Endothelial cell of umbilical vein (primary cell): ENCODE data around the gene MFSD1. TPM values are rescaled to one million over a fixed set of nuclear protein-coding genes. Genes with fewer than 3 reads are reported as not detected.

Source experiments
- BruUV-seq: library from RNA; stranded (reverse); fragments of 400-500 nt; replicated peaks from 2 replicates; lab custom pipeline; 2021; lab: Mats Ljungman, UMichigan
- CTCF ChIA-PET: fragments of 300-600, 350-600 bp; sonication (Branson Sonifier 250); formaldehyde crosslinking; loops from one replicate; lab custom pipeline; 2021; ENCODE audit warnings: antibody characterized with exemption, inconsistent platforms; lab: Charles Lee
- POLR2A ChIA-PET: fragments of 300-600, 350-600 bp; sonication (Branson Sonifier 250); formaldehyde crosslinking; loops from one replicate; lab custom pipeline; 2021; ENCODE audit warnings: antibody characterized with exemption, inconsistent platforms; lab: Charles Lee
- DNase-seq: peaks from one replicate; pipeline ENCODE4 v3.0.0-alpha.2; 2011; ENCODE audit warnings: low read depth, low spot score
- FAIRE-seq: peaks from 2 replicates; lab custom pipeline; 2011; peaks lifted over from hg19 to GRCh38; lab: Jason Lieb, UNC
- H2AFZ ChIP-seq: 2 replicates; pipeline ENCODE4 v1.6.0; 2012; ENCODE audit warnings: low read depth, low read length, control low read depth, inconsistent platforms
- H3K27ac ChIP-seq: 2 replicates; pipeline ENCODE4 v1.5.1; 2011; ENCODE audit warnings: low read depth, mild to moderate bottlenecking, control low read depth, low read length, moderate library complexity; ENCODE audit not compliant: insufficient read depth
- H3K27me3 ChIP-seq, 2 experiments: 2 replicates each; pipeline versions ENCODE4 v1.6.0 to v1.6.1; 2011; ENCODE audit warnings: low read length in 2 of 2, mixed read lengths in 1 of 2; ENCODE audit not compliant: control insufficient read depth in 2 of 2, insufficient read depth in 2 of 2
- H3K36me3 ChIP-seq, 2 experiments: 2 replicates in 1 of 2; 3 replicates in 1 of 2; pipeline ENCODE4 v1.5.1; 2011; ENCODE audit warnings: low read length in 2 of 2, mild to moderate bottlenecking in 1 of 2, moderate library complexity in 1 of 2; ENCODE audit not compliant: control insufficient read depth in 2 of 2, insufficient read depth in 2 of 2; ENCODE audit errors: extremely low read depth in 1 of 2
- H3K4me1 ChIP-seq: 3 replicates; pipeline ENCODE4 v1.5.1; 2011; ENCODE audit warnings: mild to moderate bottlenecking, low read length; ENCODE audit not compliant: control insufficient read depth, insufficient read depth; ENCODE audit errors: extremely low read depth
- H3K4me2 ChIP-seq: 2 replicates; pipeline ENCODE4 v1.6.1; 2011; ENCODE audit warnings: low read length, control low read depth, mixed read lengths; ENCODE audit not compliant: insufficient read depth
- H3K4me3 ChIP-seq, 3 experiments: fragments of 200-600 bp in 1 of 3; sonication (generic), shearing (Covaris generic) in 1 of 3; replicated peaks in 1 of 3; 2 replicates each; pipeline ENCODE4 v1.5.1; 2011 to 2016; ENCODE audit warnings: control low read depth in 3 of 3, low read length in 3 of 3, mild to moderate bottlenecking in 2 of 3, inconsistent platforms in 1 of 3, low read depth in 1 of 3, moderate library complexity in 1 of 3; ENCODE audit not compliant: insufficient read depth in 1 of 3
- H3K79me2 ChIP-seq: 2 replicates; pipeline ENCODE4 v1.6.0; 2012; ENCODE audit warnings: low read length, inconsistent platforms; ENCODE audit not compliant: control insufficient read depth, insufficient read depth
- H3K9ac ChIP-seq: replicated peaks from 2 replicates; pipeline ENCODE3; 2011; ENCODE audit warnings: low read length, control low read depth; ENCODE audit not compliant: insufficient read depth; ENCODE audit errors: extremely low read depth
- H3K9me1 ChIP-seq: replicated peaks from 3 replicates; pipeline ENCODE4 v1.6.0; 2011; ENCODE audit warnings: mild to moderate bottlenecking, low read length; ENCODE audit not compliant: control insufficient read depth, insufficient read depth; ENCODE audit errors: extremely low read depth
- H3K9me3 ChIP-seq: replicated peaks from 2 replicates; pipeline ENCODE4 v1.5.1; 2012; ENCODE audit warnings: low read length, inconsistent platforms; ENCODE audit not compliant: control insufficient read depth, insufficient read depth
- H4K20me1 ChIP-seq: replicated peaks from 2 replicates; pipeline ENCODE3; 2011; ENCODE audit warnings: mild to moderate bottlenecking, low read length; ENCODE audit not compliant: control insufficient read depth, insufficient read depth; ENCODE audit errors: extremely low read depth
- CTCF ChIP-seq, 2 donors: IDR thresholded peaks; 1 replicate in 1 of 2; 2 replicates in 1 of 2; pipeline ENCODE4 v1.5.1; 2011; ENCODE audit warnings: low read length in 2 of 2, mild to moderate bottlenecking in 2 of 2, moderate library complexity in 2 of 2, control low read depth in 1 of 2, inconsistent platforms in 1 of 2, low read depth in 1 of 2; ENCODE audit not compliant: insufficient read depth in 1 of 2; ENCODE audit errors: extremely low read depth in 1 of 2
- EZH2 ChIP-seq: IDR thresholded peaks from 2 replicates; pipeline ENCODE4 v1.6.1; 2012; ENCODE audit warnings: borderline replicate concordance, low read depth, mild to moderate bottlenecking, moderate library complexity, low read length, inconsistent platforms; ENCODE audit not compliant: severe bottlenecking
- FOS ChIP-seq: IDR thresholded peaks from 2 replicates; pipeline ENCODE4 v1.6.1; 2011; ENCODE audit warnings: mild to moderate bottlenecking, low read length, moderate library complexity, borderline replicate concordance; ENCODE audit not compliant: insufficient read depth
- GATA2 ChIP-seq: IDR thresholded peaks from 2 replicates; pipeline ENCODE4 v1.7.0; 2011; ENCODE audit warnings: low read depth, mild to moderate bottlenecking, moderate library complexity, mixed read lengths, low read length; ENCODE audit not compliant: insufficient read length, insufficient read depth
- JUN ChIP-seq: IDR thresholded peaks from 2 replicates; pipeline ENCODE4 v1.6.1; 2011; ENCODE audit warnings: borderline replicate concordance, low read depth; ENCODE audit not compliant: insufficient read length, insufficient read depth
- MAX ChIP-seq: IDR thresholded peaks from 2 replicates; pipeline ENCODE4 v1.6.1; 2011; ENCODE audit not compliant: insufficient read depth, insufficient read length
- MYC ChIP-seq: IDR thresholded peaks from one replicate; pipeline ENCODE4 v1.6.1; 2011; ENCODE audit warnings: mild to moderate bottlenecking, low read depth, low read length
- POLR2A ChIP-seq: IDR thresholded peaks from 2 replicates; pipeline ENCODE4 v1.6.1; 2012; ENCODE audit warnings: low read depth, mild to moderate bottlenecking, control low read depth, low read length
- POLR2AphosphoS5 ChIP-seq: IDR thresholded peaks from 2 replicates; pipeline ENCODE4 v1.6.1; 2012; ENCODE audit warnings: low read depth, mild to moderate bottlenecking, control low read depth, low read length, moderate library complexity; ENCODE audit not compliant: insufficient read depth
- dilution Hi-C: fragments of 300-500 bp; cut with MboI; formaldehyde crosslinking; loops from one replicate; pipeline ENCODE4 v1.15.0; 2019; ENCODE audit warnings: low sequenced_read_pairs; ENCODE audit not compliant: extremely low pct_ligation_motif_present
- intact Hi-C: fragments of 100-400 bp; cut with micrococcal nuclease; formaldehyde crosslinking; loops from one replicate; pipeline ENCODE4 v1.10.0; 2022
- polyA plus RNA-seq, 4 experiments: library from polyadenylated mRNA; depleted of rRNA in 3 of 4; stranded (reverse) in 3 of 4; unstranded in 1 of 4; fragments of >200 nt; gene quantifications; 2 replicates each; pipeline versions ENCODE4 v1.2.1 to v1.2.3, GENCODE V29; 2011 to 2012; ENCODE audit warnings: missing spikeins in 1 of 4
- total RNA-seq: library from RNA; stranded (reverse); gene quantifications from 2 replicates; pipeline ENCODE4 v1.2.3, GENCODE V29; 2021

Gene MFSD1
- total and polyA plus RNA-seq, 2 donors (not counting 3 experiments of a cell fraction or from before 2014, with no cell fraction given): 38.2 to 65.1 TPM

- TF ChIP-seq MYC (no peak), POLR2AphosphoS5 (no peak), GATA2 (no peak), JUN (no peak), EZH2 (no peak), POLR2A (no peak), CTCF (IDR thresholded peaks at IDR 0.05; ENCODE audit: extremely low read depth in 1 of 2, insufficient read depth in 1 of 2, low read depth in 1 of 2, low read length in 2 of 2) (no peak), MAX (no peak), FOS (no peak)
- intact Hi-C loops: no loop called here
- BruUV-seq: no TSS peak
- H3K9me1 ChIP-seq: no peaks in the 10 kb centered on the region
- H4K20me1 ChIP-seq: no peaks in the 10 kb centered on the region
- POLR2A ChIA-PET: no interaction called here
- H3K79me2 ChIP-seq: no peaks in the 10 kb centered on the region
- peaks cover 21% of the 10 kb centered on the region for H3K4me1 ChIP-seq
- H3K9me3 ChIP-seq: no peaks in the 10 kb centered on the region
- H3K27ac ChIP-seq: no peak overlapping the region
- H3K4me3 ChIP-seq: no peak overlapping the region
- CTCF ChIA-PET: interaction anchor here (0.7 to 1.8 kb wide), 2 partner anchors 11 to 44 kb away, joined by 4 to 5 read pairs; no protein-coding TSS in a partner anchor
- no peak overlapping the region for H3K4me2 ChIP-seq
- DNase-seq (no peak), FAIRE-seq (no peak)
- no peak overlapping the region for H3K9ac ChIP-seq
- no peaks in the 10 kb centered on the region for H3K36me3 ChIP-seq
- H3K27me3 ChIP-seq: no peaks in the 10 kb centered on the region
- dilution Hi-C loops: no loop called here
- H2AFZ ChIP-seq: no peak overlapping the region
Measured at GRCh38 chr3:158771577-158771976, 30.3 kb upstream of the MFSD1 start.
